Measurements from ENCODE around the gene DLG2.

DLG2 gene

DNA sequence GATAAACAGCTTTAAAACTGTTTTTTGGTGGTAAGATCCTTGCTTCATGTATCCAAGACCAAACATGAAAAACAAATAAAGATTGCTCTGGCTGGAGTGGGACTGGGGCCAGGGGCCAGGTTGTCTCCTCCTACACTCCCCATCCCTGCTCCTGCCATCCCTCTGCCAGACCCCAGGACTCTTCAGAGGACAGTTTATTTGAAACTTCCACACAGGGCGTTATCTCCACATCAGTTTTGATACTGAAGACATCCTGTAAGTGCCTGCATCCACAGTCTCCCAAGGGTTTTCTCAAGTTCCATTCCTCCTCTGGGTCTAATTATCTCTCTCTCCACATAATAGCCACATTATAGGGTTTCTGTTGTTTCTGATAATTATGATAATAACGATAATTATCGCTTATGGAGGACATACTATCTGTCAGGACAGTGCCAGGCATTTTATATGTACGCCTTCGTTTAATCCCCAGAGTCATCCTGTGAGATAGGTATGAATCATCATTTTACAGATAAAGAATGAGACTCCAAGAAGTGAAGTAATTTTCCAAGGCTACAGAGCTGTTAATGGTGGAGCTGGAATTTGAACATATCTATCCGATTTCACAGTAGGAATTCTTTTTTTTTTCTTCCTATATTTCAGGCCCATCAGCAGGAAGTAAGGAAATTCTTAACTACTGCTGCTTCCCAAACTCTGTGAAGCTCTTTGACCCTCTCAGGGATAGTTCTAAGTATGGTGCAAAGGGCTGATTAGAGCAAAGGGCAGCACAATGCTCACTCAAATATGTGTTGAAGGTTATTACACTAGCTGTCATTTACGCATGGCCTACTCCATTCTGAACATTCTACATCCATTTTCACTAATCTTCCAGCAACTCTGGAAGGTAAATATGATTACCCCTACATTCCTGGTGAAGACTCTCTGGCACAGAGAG is 1852.9 kb downstream of the DLG2 start:
- no peak for DNase-seq
- H3K27me3 ChIP-seq (replicated peaks; ENCODE audit: control insufficient read depth, insufficient read depth, low read length, poor library complexity, severe bottlenecking) = no peaks in the 10 kb centered on the region
- H3K27ac ChIP-seq (ENCODE audit: insufficient read depth, low read length, poor library complexity, severe bottlenecking) = no peak overlapping the region
- no peak overlapping the region for H3K4me3 ChIP-seq (ENCODE audit: insufficient read depth, low read depth, low read length, poor library complexity, severe bottlenecking)
- no peaks in the 10 kb centered on the region for H3K4me1 ChIP-seq (ENCODE audit: control insufficient read depth, insufficient read depth, low read length, poor library complexity, severe bottlenecking)
- no peaks in the 10 kb centered on the region for H3K36me3 ChIP-seq (ENCODE audit: control insufficient read depth, insufficient read depth, low read length)
- no peaks in the 10 kb centered on the region for H3K9me3 ChIP-seq (ENCODE audit: control insufficient read depth, low read length)

DNA sequence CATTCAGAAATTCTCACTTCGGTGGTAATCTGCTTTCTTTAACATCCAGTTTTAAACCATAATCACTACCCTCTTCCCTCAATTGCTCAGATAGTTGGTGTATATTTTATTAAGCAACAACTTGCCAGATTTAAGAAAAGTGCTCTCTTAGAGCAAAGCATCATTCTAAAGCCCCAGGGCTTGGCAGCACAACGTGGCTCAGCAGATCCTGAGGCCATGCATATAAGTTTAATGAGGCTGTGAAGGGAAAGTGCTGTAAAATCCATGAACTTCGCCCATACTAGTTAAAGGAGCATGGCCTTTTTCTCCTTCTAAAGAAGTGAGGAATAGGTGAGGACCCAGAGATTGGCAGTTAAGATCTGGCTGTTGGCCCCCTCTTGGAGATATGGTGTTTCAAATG is 1858.7 kb downstream of the DLG2 start:
- Histone ChIP-seq H3K36me3 (ENCODE audit: control insufficient read depth, insufficient read depth, low read length) (no peaks in the 10 kb centered on the region), H3K4me3 (ENCODE audit: insufficient read depth, low read depth, low read length, poor library complexity, severe bottlenecking) (no peak overlapping the region), H3K9me3 (ENCODE audit: control insufficient read depth, low read length) (no peaks in the 10 kb centered on the region), H3K27me3 (replicated peaks; ENCODE audit: control insufficient read depth, insufficient read depth, low read length, poor library complexity, severe bottlenecking) (no peaks in the 10 kb centered on the region), H3K27ac (ENCODE audit: insufficient read depth, low read length, poor library complexity, severe bottlenecking) (no peak overlapping the region), H3K4me1 (ENCODE audit: control insufficient read depth, insufficient read depth, low read length, poor library complexity, severe bottlenecking) (no peaks in the 10 kb centered on the region)
- DNase-seq = no peak

DNA sequence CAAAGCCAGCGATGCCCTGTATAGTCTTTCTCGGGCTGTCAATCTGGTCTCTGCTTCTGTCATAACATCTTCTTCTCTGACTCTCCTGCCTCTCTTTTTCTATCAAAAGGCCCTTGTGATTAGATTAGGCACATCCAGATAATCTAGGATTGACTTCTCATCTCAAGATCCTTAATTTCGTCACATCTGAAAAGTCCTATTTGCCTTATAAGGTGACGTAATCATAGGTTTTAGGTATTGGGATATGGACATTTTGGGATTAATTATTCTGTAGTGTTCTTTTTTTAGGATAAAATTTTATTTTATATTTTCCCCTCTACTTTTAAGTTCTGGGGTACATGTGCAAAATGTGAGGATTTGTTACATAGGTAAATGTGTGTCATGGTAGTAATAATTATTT is 1860.2 kb downstream of the DLG2 start:
- H3K9me3 ChIP-seq (ENCODE audit: control insufficient read depth, low read length) = no peaks in the 10 kb centered on the region
- no peaks in the 10 kb centered on the region for H3K4me1 ChIP-seq (ENCODE audit: control insufficient read depth, insufficient read depth, low read length, poor library complexity, severe bottlenecking)
- no peaks in the 10 kb centered on the region for H3K27me3 ChIP-seq (replicated peaks; ENCODE audit: control insufficient read depth, insufficient read depth, low read length, poor library complexity, severe bottlenecking)
- H3K4me3 ChIP-seq (ENCODE audit: insufficient read depth, low read depth, low read length, poor library complexity, severe bottlenecking) = no peak overlapping the region
- DNase-seq = no peak
- H3K36me3 ChIP-seq (ENCODE audit: control insufficient read depth, insufficient read depth, low read length) = no peaks in the 10 kb centered on the region
- H3K27ac ChIP-seq (ENCODE audit: insufficient read depth, low read length, poor library complexity, severe bottlenecking) = no peak overlapping the region

- no peak overlapping the region for H3K4me3 ChIP-seq (ENCODE audit: insufficient read depth, low read depth, low read length, poor library complexity, severe bottlenecking)
- no peak for DNase-seq
- no peaks in the 10 kb centered on the region for H3K9me3 ChIP-seq (ENCODE audit: control insufficient read depth, low read length)
- no peaks in the 10 kb centered on the region for H3K27me3 ChIP-seq (replicated peaks; ENCODE audit: control insufficient read depth, insufficient read depth, low read length, poor library complexity, severe bottlenecking)
- no peaks in the 10 kb centered on the region for H3K36me3 ChIP-seq (ENCODE audit: control insufficient read depth, insufficient read depth, low read length)
- H3K27ac ChIP-seq (ENCODE audit: insufficient read depth, low read length, poor library complexity, severe bottlenecking) = no peak overlapping the region
- H3K4me1 ChIP-seq (ENCODE audit: control insufficient read depth, insufficient read depth, low read length, poor library complexity, severe bottlenecking) = no peaks in the 10 kb centered on the region
These were observed 1862.5 kb downstream of the DLG2 start for GRCh38 chr11:83764643-83765042.

DNA sequence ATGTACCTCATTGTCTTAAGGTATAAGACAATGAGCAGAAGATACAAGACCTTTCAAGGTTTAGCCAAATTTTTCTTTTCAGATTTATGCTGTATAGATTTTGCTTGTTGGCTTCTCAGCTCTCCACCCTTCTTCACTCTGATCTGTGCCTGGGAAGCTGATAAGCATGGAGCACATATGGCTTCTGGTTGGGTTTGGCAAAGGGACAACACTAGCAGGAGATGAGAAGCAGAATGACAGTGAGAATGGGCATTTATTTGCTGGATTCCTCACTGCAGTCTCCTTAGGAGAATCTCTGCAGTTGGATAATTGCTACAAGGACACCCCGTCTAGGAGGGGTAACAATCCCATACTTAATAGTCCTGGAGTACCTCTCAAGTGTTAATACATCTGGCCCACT is 1866.2 kb downstream of the DLG2 start:
- H3K27me3 ChIP-seq (replicated peaks; ENCODE audit: control insufficient read depth, insufficient read depth, low read length, poor library complexity, severe bottlenecking) = no peaks in the 10 kb centered on the region
- no peaks in the 10 kb centered on the region for H3K9me3 ChIP-seq (ENCODE audit: control insufficient read depth, low read length)
- DNase-seq = no peak
- no peaks in the 10 kb centered on the region for H3K4me1 ChIP-seq (ENCODE audit: control insufficient read depth, insufficient read depth, low read length, poor library complexity, severe bottlenecking)
- H3K36me3 ChIP-seq (ENCODE audit: control insufficient read depth, insufficient read depth, low read length) = no peaks in the 10 kb centered on the region
- H3K27ac ChIP-seq (ENCODE audit: insufficient read depth, low read length, poor library complexity, severe bottlenecking) = no peak overlapping the region
- H3K4me3 ChIP-seq (ENCODE audit: insufficient read depth, low read depth, low read length, poor library complexity, severe bottlenecking) = no peak overlapping the region

DNA sequence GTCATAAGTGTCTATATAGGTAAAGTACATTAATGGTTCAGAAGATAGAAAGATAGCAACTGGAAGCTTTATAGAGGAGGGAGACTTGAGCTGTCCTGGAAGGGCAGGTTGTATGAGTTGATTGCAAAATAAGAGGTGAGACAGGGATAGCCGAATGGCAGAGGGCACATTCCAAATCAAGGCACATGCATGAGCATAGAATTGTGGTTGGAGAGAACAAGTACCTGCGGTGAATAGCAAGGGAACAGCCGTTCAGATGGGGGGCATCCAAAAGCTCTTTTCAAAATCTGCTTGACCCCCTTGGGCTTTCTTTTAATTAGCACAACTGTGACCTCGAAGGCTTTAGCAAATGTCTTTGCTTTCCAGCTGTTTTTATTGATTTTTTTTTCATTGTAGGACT is 1868.0 kb downstream of the DLG2 start:
- H3K27me3 ChIP-seq (replicated peaks; ENCODE audit: control insufficient read depth, insufficient read depth, low read length, poor library complexity, severe bottlenecking) = no peaks in the 10 kb centered on the region
- H3K36me3 ChIP-seq (ENCODE audit: control insufficient read depth, insufficient read depth, low read length) = no peaks in the 10 kb centered on the region
- DNase-seq = no peak
- H3K9me3 ChIP-seq (ENCODE audit: control insufficient read depth, low read length) = no peaks in the 10 kb centered on the region
- H3K4me3 ChIP-seq (ENCODE audit: insufficient read depth, low read depth, low read length, poor library complexity, severe bottlenecking) = no peak overlapping the region
- H3K27ac ChIP-seq (ENCODE audit: insufficient read depth, low read length, poor library complexity, severe bottlenecking) = no peak overlapping the region
- H3K4me1 ChIP-seq (ENCODE audit: control insufficient read depth, insufficient read depth, low read length, poor library complexity, severe bottlenecking) = no peaks in the 10 kb centered on the region

DNA sequence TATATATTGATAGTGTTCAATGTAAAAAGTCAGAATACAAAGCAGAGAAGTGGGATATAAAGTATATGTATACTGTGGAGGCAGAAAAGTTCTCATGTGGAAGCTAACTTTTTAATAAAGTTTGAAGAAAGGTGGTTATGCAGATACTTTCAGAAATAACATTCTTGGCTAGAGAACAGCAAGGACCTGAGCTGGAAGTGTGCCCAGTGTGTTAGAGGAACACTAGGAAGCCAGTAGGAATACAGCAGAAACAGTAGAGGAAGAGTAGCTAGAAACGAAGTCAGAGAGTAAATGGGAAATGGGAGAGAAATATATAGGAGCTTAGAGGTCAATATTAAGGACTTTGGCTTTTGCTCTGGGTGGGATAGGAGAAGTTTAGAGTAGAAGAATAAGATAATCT is 1876.1 kb downstream of the DLG2 start:
- Histone ChIP-seq H3K36me3 (ENCODE audit: control insufficient read depth, insufficient read depth, low read length) (no peaks in the 10 kb centered on the region), H3K27ac (ENCODE audit: insufficient read depth, low read length, poor library complexity, severe bottlenecking) (no peak overlapping the region), H3K4me1 (ENCODE audit: control insufficient read depth, insufficient read depth, low read length, poor library complexity, severe bottlenecking) (no peaks in the 10 kb centered on the region), H3K4me3 (ENCODE audit: insufficient read depth, low read depth, low read length, poor library complexity, severe bottlenecking) (no peak overlapping the region), H3K9me3 (ENCODE audit: control insufficient read depth, low read length) (no peaks in the 10 kb centered on the region), H3K27me3 (replicated peaks; ENCODE audit: control insufficient read depth, insufficient read depth, low read length, poor library complexity, severe bottlenecking) (no peaks in the 10 kb centered on the region)
- no peak for DNase-seq

DNA sequence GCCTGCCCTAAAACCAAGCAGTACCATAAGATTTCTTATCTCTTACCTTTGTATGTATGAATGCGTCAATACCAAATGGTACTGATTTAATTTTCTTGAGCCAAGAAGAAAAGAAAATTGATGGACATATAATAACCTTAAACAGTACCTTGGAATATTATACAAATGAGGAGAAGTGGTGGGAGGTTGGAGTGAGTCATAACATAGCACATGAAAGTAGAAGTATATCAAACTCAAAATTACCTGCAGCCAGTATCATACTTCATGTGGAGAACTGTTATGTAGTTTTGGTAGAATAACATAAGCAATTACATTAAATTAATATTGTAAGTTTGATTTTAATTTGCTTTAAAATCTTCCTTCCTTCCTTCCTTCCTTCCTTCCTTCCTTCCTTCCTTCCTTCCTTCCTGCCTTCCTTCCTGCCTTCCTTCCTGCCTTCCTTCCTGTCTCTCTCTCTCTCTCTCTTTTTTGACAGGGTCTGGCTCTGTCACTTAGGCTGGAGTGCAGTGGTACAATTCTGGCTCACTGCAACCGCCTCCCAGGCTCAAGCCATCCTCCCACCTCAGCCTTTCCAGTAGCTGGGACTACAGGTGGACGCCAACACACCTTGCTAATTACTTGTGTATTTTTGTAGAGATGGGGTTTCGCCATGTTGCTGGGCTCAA is 1880.1 kb downstream of the DLG2 start:
- DNase-seq = no peak
- no peaks in the 10 kb centered on the region for H3K27me3 ChIP-seq (replicated peaks; ENCODE audit: control insufficient read depth, insufficient read depth, low read length, poor library complexity, severe bottlenecking)
- H3K4me1 ChIP-seq (ENCODE audit: control insufficient read depth, insufficient read depth, low read length, poor library complexity, severe bottlenecking) = no peaks in the 10 kb centered on the region
- no peaks in the 10 kb centered on the region for H3K9me3 ChIP-seq (ENCODE audit: control insufficient read depth, low read length)
- H3K36me3 ChIP-seq (ENCODE audit: control insufficient read depth, insufficient read depth, low read length) = no peaks in the 10 kb centered on the region
- no peak overlapping the region for H3K4me3 ChIP-seq (ENCODE audit: insufficient read depth, low read depth, low read length, poor library complexity, severe bottlenecking)
- H3K27ac ChIP-seq (ENCODE audit: insufficient read depth, low read length, poor library complexity, severe bottlenecking) = no peak overlapping the region

GRCh38 chr11:83744620-83745192 is 1882.4 kb downstream of the DLG2 start:
- H3K4me3 ChIP-seq (ENCODE audit: insufficient read depth, low read depth, low read length, poor library complexity, severe bottlenecking) = no peak overlapping the region
- DNase-seq = no peak
- H3K36me3 ChIP-seq (ENCODE audit: control insufficient read depth, insufficient read depth, low read length) = no peaks in the 10 kb centered on the region
- H3K4me1 ChIP-seq (ENCODE audit: control insufficient read depth, insufficient read depth, low read length, poor library complexity, severe bottlenecking) = no peaks in the 10 kb centered on the region
- H3K27ac ChIP-seq (ENCODE audit: insufficient read depth, low read length, poor library complexity, severe bottlenecking) = no peak overlapping the region
- no peaks in the 10 kb centered on the region for H3K9me3 ChIP-seq (ENCODE audit: control insufficient read depth, low read length)
- H3K27me3 ChIP-seq (replicated peaks; ENCODE audit: control insufficient read depth, insufficient read depth, low read length, poor library complexity, severe bottlenecking) = no peaks in the 10 kb centered on the region

- no peaks in the 10 kb centered on the region for H3K27me3 ChIP-seq (replicated peaks; ENCODE audit: control insufficient read depth, insufficient read depth, low read length, poor library complexity, severe bottlenecking)
- H3K4me3 ChIP-seq (ENCODE audit: insufficient read depth, low read depth, low read length, poor library complexity, severe bottlenecking) = no peak overlapping the region
- H3K36me3 ChIP-seq (ENCODE audit: control insufficient read depth, insufficient read depth, low read length) = no peaks in the 10 kb centered on the region
- no peak overlapping the region for H3K27ac ChIP-seq (ENCODE audit: insufficient read depth, low read length, poor library complexity, severe bottlenecking)
- H3K4me1 ChIP-seq (ENCODE audit: control insufficient read depth, insufficient read depth, low read length, poor library complexity, severe bottlenecking) = no peaks in the 10 kb centered on the region
- no peak for DNase-seq
- H3K9me3 ChIP-seq (ENCODE audit: control insufficient read depth, low read length) = no peaks in the 10 kb centered on the region
These were observed 1890.5 kb downstream of the DLG2 start for GRCh38 chr11:83736684-83737083.

All from effector memory CD4-positive, alpha-beta T cell (primary cell).